GM21723 (cell line): Measurements from ENCODE around the gene PPP2R2D.
"Not testable (repeated sequence)": the region's sequence is repeated elsewhere in the genome, so short reads cannot be mapped to it uniquely, and the experiment has no call there.

Experiments used
- ATAC-seq: cut with Tn5 transposase; IDR thresholded peaks from one replicate; pipeline ENCODE4 v1.9.1; 2021; ENCODE audit warnings: mild to moderate bottlenecking, moderate library complexity; ENCODE audit not compliant: unreplicated experiment

Gene PPP2R2D

DNA sequence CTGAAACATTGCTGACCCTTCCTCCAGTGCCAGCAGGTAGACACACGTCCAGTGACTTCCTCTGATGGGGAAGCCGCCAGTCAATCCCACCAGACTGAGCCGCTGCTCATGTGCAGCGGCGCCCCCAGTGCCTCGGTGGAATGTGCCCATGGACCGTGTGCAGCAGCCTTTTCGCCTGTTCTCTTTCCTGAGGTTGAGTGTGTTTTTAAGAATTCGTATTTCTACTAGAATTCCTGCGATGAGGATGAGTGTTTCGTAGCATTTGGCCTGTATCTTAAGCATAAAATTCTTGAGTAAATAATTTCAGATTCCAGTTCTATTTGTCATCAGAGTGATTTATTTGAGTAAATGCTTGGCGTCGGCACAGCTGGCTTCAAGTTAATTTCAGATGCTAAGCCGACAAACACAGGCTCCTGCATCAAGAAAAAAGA is 45.5 kb downstream of the PPP2R2D start:
- no peak for ATAC-seq

DNA sequence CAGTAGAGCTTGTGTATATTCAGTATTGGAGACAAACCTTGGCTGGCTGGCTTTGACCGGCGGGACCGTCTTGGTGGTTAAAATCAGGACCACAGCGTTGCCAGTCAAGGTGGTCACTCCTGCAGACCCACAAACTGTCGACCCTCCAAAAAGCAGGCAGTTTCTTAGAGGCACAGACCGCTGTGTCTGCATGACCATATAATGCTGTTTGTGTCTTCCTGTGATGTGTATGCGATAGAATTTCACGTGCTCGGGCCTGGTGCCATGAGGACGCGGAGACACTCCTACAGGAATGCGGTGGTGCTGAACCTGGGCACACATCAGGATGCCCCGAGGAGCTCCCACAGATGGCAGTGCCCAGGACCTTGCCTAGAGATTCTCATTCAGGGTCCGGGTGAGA is 46.1 kb downstream of the PPP2R2D start:
- ATAC-seq: no peak

DNA sequence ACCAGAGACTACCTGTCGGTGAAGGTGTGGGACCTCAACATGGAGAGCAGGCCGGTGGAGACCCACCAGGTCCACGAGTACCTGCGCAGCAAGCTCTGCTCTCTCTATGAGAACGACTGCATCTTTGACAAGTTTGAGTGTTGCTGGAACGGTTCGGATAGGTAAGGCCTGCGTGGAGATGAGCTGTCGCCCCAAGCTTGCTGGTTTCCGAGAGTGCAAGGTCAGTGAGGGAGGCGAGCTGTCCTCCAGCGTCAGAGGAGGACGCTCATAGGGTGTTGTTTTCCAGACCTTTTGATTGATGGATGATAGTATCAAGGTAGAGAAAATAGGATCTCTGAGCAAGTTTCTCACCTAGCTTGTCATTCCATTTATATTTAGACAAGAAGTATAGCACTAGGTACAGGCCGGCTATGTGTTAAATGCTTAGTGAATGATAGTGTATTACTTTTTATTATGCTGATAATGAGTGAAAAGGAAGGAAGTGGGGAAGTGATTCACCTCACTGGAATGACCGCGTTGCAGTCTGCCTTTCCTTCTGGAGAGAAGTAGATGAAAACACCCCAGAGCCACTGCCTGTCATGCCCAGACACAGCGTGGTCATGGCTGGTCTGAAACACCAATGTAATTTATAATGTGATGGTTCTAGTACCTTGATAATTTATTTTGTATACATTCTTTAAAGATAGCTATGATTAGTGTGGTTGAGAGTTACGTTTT is 47.0 kb downstream of the PPP2R2D start:
- no peak for ATAC-seq

DNA sequence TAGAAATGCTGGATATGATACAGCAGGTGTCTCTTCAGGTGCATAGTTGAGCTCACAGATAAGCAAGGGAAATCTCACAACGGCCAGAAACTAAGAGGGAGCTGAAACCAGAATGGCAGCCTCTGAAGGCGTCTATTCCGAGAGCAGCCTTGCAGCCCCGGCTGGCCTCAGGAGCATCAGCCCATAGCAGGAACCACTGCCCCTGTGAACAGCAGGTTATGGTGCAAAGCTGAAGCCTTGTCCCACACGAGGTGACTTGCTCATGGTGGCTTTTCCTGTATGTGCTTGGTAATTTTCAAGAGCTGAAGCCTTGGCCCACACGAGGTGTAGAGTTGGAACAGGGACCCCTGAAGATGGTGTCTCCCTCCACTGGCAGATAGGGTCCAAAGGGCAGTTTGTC is 47.7 kb downstream of the PPP2R2D start:
- no peak for ATAC-seq

DNA sequence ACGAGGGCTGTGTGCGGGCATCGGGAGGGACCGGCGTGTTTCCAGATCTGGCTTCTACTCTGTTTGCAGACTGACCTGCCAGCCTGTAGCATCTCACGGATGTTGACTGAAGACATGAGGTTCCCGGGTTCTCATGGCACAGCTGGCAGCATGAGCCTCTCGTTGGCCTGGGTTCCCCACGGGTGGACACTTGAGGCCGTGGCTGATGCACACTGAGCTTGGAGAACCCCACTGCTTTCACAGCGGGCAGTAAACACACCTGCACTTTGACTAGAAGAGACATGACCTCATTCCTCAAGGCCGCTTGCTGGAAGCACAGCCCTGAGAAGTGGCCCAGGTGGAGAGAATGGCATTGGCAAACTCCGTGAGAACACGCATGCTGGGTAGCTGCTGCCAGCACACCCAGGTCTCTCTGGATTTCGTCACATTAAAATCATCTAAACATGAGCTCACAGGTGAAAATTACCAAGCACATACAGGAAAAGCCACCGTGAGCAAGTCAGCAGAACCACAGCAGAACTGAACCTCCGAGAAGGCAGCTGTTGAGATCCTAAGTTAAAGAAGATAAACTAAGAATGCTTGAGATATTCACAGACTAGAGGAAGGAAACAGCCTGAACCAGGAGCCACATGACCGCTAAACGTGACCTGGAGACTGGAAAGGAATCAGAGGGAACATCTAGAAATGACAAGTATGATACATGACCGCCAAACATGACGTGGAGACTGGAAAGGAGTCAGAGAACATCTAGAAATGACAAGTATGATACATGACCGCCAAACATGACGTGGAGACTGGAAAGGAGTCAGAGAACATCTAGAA is 48.4 kb downstream of the PPP2R2D start:
- no peak for ATAC-seq

DNA sequence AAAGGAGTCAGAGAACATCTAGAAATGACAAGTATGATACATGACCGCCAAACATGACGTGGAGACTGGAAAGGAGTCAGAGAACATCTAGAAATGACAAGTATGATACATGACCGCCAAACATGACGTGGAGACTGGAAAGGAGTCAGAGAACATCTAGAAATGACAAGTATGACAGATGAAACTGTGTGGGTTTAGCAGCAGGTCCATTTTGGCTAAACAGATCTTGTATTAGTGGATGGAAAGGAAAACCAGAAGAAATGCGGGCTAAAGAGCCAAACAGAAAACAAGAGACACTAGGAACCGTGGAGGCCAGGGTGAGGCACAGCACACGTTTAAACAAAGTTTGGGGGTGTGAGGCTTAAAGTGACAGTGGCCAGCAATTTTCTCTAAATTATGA is 49.1 kb downstream of the PPP2R2D start:
- ATAC-seq: not testable (repeated sequence)

DNA sequence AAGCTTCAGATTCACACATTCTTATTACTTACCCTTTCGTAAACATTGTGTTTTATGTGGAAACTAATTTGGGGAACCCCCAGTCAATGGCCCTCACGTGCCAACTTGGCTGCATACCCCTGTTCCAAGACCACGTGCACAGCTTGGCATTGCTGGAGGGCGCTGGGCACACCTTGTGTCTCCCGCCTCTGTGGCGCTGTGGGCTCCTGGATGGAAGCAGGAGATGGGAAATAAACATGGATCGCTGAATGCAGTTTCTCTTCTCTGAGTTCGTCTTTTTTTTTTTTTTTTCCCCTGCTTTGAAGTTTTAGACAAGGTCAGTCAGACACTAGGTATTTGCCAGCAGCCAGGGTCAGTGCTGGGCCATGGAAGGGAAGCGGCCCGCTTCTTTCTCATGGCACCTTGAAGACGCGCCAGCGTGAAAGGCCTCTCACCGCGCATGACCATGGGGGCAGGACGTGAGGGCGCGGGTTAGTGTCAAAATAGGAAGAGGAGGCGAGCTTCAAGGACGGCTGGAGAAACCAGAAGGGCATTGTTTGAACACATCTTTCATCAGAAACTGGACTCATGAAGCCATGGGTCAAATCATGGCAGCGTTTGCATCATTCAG is 53.7 kb downstream of the PPP2R2D start:
- no peak for ATAC-seq

DNA sequence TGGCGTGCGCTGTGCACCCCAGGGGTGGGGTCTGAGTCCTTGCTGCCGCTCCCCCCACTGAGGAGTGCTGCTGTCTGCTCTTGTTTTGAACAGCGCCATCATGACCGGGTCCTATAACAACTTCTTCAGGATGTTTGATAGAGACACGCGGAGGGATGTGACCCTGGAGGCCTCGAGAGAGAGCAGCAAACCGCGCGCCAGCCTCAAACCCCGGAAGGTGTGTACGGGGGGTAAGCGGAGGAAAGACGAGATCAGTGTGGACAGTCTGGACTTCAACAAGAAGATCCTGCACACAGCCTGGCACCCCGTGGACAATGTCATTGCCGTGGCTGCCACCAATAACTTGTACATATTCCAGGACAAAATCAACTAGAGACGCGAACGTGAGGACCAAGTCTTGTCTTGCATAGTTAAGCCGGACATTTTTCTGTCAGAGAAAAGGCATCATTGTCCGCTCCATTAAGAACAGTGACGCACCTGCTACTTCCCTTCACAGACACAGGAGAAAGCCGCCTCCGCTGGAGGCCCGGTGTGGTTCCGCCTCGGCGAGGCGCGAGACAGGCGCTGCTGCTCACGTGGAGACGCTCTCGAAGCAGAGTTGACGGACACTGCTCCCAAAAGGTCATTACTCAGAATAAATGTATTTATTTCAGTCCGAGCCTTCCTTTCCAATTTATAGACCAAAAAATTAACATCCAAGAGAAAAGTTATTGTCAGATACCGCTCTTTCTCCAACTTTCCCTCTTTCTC is 55.0 kb downstream of the PPP2R2D start:
- no peak for ATAC-seq

DNA sequence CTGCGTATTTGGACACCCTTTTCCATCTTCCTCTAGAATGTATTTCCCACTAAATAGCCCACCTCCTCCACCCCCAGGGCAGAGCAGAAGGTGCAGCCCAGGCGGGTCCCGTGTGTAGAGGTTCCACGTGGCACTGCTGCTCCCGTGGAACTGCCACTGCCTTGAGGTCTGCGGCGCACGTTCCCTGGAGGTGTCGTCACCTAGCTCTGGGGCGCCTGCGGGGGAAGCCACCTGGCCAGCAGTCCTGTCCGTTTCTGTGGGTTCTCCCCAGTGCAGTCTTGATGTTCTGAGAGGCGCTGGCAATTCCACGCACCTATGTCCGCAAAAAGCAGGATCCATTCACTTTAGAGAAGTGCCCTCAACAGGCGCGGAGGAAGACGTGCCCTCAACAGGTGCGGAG is 59.0 kb downstream of the PPP2R2D start:
- ATAC-seq: no peak

DNA sequence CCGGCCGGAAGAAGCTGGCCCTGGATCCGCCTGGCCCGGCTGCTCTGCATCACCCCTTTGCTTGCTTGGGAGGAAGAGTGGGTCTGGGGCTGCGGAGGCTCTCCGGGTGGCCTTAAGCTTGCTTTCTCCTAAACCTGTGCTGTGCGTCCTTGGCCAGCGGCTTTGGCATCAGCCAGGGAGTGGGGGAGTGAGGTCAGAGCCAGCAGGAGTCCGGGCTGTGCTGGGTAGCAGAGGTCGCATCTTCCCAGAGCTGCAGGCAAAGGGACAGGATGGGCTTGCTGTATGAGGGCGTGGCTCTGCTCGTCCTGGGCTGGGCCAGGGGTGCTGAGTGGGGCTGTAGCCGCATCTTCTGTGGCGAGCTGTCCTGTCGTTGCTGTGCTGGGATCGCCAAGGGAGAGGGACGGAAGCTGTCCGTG is 59.8 kb downstream of the PPP2R2D start:
- no peak for ATAC-seq

DNA sequence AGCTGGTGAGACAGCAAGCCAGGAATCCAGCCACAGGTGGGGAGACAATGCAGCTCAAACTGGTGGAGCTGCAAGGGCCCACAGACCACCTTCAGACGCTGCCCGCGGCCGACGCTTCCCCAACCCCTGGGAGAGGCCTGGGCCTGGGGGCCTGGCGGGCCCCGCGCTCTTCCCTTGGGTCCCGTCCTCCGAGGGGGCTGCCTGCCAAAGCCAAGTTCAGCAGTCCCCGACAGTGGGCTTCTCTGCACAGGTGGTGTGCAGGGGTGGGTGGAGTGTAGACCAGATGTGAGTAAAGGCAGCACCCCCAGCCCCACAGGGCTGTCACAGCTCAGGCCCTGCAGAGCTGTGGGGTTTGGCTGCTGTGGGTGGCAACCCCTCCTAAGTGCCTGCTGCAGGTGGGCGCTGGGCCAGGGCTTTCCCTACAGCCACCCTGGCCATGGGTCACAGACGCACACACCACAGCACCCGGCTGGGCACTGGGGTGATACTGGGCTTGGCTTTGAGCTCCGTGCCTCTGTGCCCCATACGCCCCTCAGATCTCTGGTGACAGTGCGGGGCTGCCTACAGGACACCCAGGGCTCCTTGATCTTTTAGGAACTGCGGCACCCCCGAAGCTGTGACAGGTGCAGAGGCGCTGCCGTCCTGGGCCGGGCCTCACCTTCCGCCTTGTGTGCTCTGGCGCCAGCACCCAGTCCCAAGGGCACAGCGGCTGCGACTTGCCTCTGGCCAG is 60.4 kb downstream of the PPP2R2D start:
- no peak for ATAC-seq

DNA sequence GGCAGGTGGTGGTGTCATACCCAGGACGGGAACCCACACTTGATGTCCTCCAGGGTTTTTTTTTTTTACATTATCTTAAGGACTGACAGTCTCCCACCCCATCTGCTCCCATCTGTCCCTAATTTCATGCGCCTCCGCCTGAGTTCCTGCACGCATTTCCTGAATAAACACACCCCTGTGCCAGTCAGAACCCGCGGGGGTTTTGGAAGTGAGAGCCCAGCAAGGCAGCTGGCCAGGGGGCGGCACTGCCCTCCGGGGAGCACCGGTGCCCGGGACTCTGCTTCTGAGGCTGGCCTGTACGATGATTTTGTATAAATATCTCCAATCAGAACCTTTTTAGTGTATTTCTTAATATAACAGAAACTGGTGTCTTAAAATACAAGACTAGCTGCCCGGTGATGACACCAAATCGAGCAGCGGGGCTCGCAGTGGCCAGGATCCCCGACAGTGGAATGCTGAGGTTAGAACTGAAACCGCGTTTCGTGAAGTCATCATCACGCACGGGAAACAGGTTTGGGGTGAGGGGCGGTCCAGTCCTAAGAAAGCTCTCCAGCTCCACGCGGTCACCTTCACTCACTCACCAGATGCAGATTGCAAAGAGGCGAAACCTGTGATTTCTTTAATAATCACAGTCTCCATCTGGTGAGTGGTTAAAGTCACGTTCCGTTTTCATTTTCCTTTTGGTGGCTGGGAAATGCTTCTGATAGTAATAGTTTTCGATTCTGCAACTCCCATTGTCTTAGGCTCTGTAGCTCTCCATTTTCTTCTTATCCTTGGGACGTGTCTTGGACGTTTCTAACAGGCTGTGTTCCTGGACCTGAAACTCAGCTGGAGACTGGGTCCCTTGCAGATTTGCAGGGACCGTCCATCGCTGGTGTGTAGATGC is 61.2 kb downstream of the PPP2R2D start:
- ATAC-seq: no peak

DNA sequence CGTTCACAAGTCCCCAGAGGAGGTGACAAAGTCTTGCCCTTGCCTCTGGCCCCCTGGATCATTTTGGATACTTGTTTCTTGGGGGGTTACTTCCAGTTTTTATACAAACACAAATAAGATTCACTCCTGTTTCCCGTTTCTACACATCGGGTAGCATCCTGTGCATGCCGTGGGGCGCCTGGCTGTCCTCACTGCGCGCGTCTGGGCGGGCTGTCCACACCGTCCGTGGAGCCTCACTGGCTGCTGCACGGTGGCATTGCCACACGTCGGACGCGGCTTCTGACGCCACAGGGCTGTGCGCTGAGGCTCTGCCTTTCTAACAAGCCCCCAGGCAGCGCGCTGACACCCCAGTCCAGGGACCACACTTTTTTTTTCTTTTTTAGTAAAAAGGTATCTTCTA is 62.5 kb downstream of the PPP2R2D start:
- ATAC-seq: no peak

DNA sequence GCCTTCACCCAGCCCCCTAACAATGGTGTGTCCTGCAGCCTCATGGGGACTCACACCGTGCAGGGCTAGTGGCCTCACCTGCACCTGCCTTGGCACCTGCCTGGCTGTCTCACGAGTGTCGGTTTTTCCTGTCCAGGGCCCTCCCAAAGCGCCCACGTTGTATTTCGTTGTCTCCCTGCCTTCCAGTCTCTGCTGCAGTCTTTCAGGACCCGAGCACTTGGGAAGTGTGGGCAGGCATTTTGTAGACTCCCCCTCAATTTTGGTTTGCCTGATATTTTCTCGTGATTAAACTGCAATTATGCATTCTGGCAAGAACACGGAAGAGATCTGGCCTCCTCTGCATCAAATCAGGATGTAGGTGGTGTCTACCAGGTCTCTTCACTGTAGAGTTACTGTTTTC is 63.0 kb downstream of the PPP2R2D start:
- ATAC-seq: no peak

DNA sequence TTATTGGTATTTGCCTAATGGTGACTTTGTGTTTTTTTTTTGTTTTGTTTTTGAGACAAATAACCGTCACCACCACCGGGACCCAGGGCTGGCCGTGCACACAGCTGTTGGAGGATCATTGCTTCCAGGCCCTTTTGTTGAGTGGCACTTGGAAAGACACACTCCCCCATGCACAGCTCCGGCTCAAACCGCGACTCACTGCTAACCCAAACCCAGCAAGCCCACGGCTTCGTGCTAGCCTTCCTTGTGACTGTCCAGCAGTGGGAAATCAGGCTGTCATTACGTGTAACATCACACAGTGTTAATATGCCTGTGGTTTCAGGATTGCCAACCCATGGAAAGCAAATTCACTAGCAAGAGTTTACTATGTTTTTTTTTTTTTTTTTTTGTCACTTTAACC is 63.5 kb downstream of the PPP2R2D start:
- ATAC-seq: no peak

DNA sequence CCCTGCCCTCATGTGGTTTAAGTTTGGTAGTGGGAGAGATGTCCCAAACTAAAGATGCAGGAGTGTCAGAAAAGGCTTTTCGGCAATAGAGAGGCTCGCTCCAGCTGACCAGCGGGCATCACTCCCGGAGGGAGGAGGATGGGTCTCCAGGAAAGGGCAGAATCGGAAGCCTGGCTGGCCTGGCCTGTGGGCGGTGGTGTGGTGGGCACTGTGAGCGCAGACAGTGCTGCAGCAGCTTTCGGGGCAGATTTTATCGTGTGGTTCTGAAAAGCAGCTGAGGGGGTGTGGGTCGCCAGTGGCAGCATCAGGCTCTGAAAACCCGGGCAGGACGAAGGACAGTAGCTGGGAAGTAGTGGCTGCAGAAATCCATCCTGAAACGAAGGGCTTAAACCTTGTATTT is 68.1 kb downstream of the PPP2R2D start:
- ATAC-seq: no peak

DNA sequence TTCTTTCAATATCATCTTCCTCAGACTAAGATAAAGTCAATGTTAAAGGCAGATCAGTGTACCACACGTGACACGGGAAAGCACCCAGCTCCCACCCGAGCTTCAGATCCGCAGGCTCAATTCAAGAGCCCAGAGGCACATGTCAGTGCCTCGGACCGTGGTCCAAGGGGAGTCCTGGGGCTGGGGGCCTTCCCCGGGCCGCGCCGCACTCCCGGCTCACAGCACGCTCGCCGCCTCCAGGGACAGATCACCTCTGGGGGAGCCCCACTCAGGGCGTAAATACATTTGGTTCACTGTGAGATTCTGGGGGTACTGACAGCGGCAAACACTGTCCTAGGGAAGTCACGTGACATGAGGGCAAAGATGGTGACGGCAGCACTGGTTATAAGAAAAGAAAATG is 70.1 kb downstream of the PPP2R2D start:
- no peak for ATAC-seq

DNA sequence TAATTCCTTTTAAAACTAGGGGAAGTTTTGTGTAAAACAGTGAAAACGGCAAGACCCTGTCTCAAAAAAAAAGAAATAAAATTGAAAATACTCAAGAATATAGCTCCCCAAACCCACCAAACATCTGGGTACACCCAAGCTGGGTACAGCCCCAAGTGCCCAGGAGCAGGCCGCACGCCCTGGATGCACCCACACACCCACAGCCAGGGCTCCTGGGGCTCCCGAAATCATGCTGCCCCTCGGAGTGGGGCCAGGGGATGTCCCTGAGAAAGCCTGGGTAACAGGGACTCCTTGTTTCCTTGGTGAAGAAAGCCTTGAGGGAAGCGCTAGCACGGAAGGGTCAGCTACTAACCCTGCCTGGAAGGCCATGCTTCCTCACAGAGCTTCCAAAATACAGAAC is 70.8 kb downstream of the PPP2R2D start:
- no peak for ATAC-seq

DNA sequence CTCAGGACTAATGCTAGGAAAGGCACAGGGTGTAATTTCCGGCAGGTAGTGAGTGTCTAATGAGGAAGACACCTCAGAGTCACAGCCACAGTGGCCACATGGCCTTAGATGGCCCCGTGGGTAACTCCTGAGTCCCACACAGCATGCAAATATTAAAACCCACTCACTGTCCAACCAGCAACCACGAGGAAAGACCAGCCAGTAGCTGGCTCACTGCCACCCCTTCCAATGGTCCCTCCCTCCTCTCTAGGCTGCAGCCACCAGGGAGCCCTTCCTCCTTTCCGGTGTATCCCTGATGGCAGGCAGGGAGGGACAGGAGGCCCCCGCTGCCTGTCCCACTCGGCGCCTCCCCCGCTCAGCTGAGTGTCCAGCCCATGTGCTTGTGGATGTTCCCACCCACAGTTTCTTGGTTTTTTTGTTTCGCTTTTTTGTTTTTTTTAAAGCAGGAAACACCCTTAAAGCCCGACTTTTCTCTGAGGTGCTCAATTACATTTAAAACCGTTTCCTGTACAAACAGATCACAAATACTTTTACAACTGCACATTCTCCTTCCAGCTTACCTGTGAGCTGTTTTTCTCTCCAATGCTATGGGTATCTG is 71.8 kb downstream of the PPP2R2D start:
- no peak for ATAC-seq
